HepG2 (cell line): ENCODE results near the gene TSPAN2. TPM values are rescaled to one million over a fixed set of nuclear protein-coding genes. Genes with fewer than 3 reads are reported as not detected.

Source experiments
- ATAC-seq: fragments of 200-7000 bp; cut with Tn5 transposase; 3 replicates; pipeline ENCODE4 v1.9.1; 2020; ENCODE audit warnings: mild to moderate bottlenecking, moderate library complexity
- BruUV-seq: library from RNA; stranded (reverse); fragments of 400-500 nt; replicated peaks from 2 replicates; lab custom pipeline; 2021; lab: Mats Ljungman, UMichigan
- CTCF ChIA-PET: fragments of 300-600 bp; formaldehyde crosslinking; extraction: SDS; loops from one replicate; lab custom pipeline; 2021; ENCODE audit warnings: low total read pairs, inconsistent platforms, low intra/inter-chr PET ratio; lab: Yijun Ruan, JAX
- POLR2A ChIA-PET: fragments of 350-600 bp; sonication (Branson Sonifier 250); formaldehyde crosslinking; loops from one replicate; lab custom pipeline; 2020; ENCODE audit warnings: antibody characterized with exemption, inconsistent platforms; lab: Yijun Ruan, JAX
- DNase-seq: peaks from one replicate; pipeline ENCODE4 v3.0.0-alpha.2; 2015; ENCODE audit warnings: low spot score
- FAIRE-seq: peaks from 3 replicates; lab custom pipeline; 2011; peaks lifted over from hg19 to GRCh38; lab: Jason Lieb, UNC
- H2AFZ ChIP-seq: one replicate; pipeline ENCODE4 v1.6.1; 2011; ENCODE audit warnings: low read length, inconsistent platforms
- H3K27ac ChIP-seq: fragments of 300-600 bp; 3 replicates; pipeline ENCODE4 v1.8.0; 2011; ENCODE audit warnings: mixed run types, mild to moderate bottlenecking, mixed read lengths, low read length, inconsistent platforms; ENCODE audit not compliant: insufficient read depth; ENCODE audit errors: extremely low read length
- H3K27me3 ChIP-seq, 2 experiments: fragments of 200-600 bp in 1 of 2; 2 replicates in 1 of 2; 3 replicates in 1 of 2; pipeline versions ENCODE4 v1.6.0 to v1.8.0; 2011; ENCODE audit warnings: low read length in 2 of 2, mild to moderate bottlenecking in 2 of 2, moderate library complexity in 2 of 2, inconsistent platforms in 1 of 2; ENCODE audit not compliant: insufficient read depth in 2 of 2, control insufficient read depth in 1 of 2
- H3K36me3 ChIP-seq, 2 experiments: fragments of 200-600 bp in 1 of 2; replicated peaks in 1 of 2; 2 replicates in 1 of 2; 3 replicates in 1 of 2; pipeline versions ENCODE4 v1.5.1 to v1.8.0; 2011; ENCODE audit warnings: low read length in 2 of 2, inconsistent platforms in 1 of 2; ENCODE audit not compliant: insufficient read depth in 2 of 2, control insufficient read depth in 1 of 2
- H3K4me1 ChIP-seq: 2 replicates; pipeline ENCODE4 v1.5.1; 2012; ENCODE audit warnings: low read length, inconsistent platforms; ENCODE audit not compliant: insufficient read depth
- H3K4me2 ChIP-seq: 2 replicates; pipeline ENCODE4 v1.6.0; 2011; ENCODE audit warnings: low read depth, low read length, inconsistent platforms
- H3K4me3 ChIP-seq, 3 experiments: fragments of 200-600 bp in 1 of 3; sonication (generic), shearing (Covaris generic) in 1 of 3; replicated peaks in 1 of 3; 2 replicates each; pipeline ENCODE4 v1.5.1; 2011 to 2016; ENCODE audit warnings: low read length in 3 of 3, inconsistent platforms in 2 of 3, low read depth in 2 of 3, mild to moderate bottlenecking in 2 of 3, control low read depth in 1 of 3, mixed read lengths in 1 of 3; ENCODE audit not compliant: insufficient read depth in 1 of 3
- H3K79me2 ChIP-seq: one replicate; pipeline ENCODE4 v1.6.1; 2011; ENCODE audit warnings: low read length, inconsistent platforms; ENCODE audit not compliant: insufficient read depth
- H3K9ac ChIP-seq: 2 replicates; pipeline ENCODE4 v1.6.0; 2011; ENCODE audit warnings: mild to moderate bottlenecking, low read depth, low read length, inconsistent platforms; ENCODE audit not compliant: insufficient read depth
- H3K9me3 ChIP-seq: 2 replicates; pipeline ENCODE4 v1.5.1; 2012; ENCODE audit warnings: mild to moderate bottlenecking, low read length
- H4K20me1 ChIP-seq: 2 replicates; pipeline ENCODE4 v1.6.0; 2011; ENCODE audit warnings: inconsistent platforms, mild to moderate bottlenecking, low read length, moderate library complexity; ENCODE audit not compliant: insufficient read depth
- ERF ChIP-seq: IDR thresholded peaks from 2 replicates; pipeline ENCODE4 v1.6.1; 2018; ENCODE audit warnings: missing biosample characterization, missing genetic modification reagents
- KLF9 ChIP-seq: IDR thresholded peaks from 2 replicates; pipeline ENCODE4 v1.6.1; 2016; ENCODE audit warnings: low read depth
- MLXIP ChIP-seq: sonication (generic); formaldehyde crosslinking; IDR thresholded peaks from 2 replicates; pipeline ENCODE4 v1.9.0; 2021; ENCODE audit warnings: missing genetic modification reagents, borderline replicate concordance
- NFIC ChIP-seq: IDR thresholded peaks from 2 replicates; pipeline ENCODE4 v1.6.1; 2012; ENCODE audit warnings: mild to moderate bottlenecking, low read length, inconsistent platforms
- PAWR ChIP-seq: sonication (generic); formaldehyde crosslinking; IDR thresholded peaks from 2 replicates; pipeline ENCODE4 v1.4.0; 2020; ENCODE audit warnings: missing genetic modification reagents, mild to moderate bottlenecking, borderline replicate concordance
- SNAPC4 ChIP-seq: sonication (generic); formaldehyde crosslinking; IDR thresholded peaks from 2 replicates; pipeline ENCODE4 v1.4.0; 2020; ENCODE audit warnings: mild to moderate bottlenecking, missing genetic modification reagents
- STAG1 ChIP-seq: sonication (generic); formaldehyde crosslinking; IDR thresholded peaks from 2 replicates; pipeline ENCODE4 v1.4.0; 2020; ENCODE audit warnings: missing genetic modification reagents
- TCF12 ChIP-seq, 2 experiments: fragments of 450-650 bp in 1 of 2; sonication (generic) in 1 of 2; formaldehyde crosslinking in 1 of 2; IDR thresholded peaks; 2 replicates each; pipeline versions ENCODE4 v1.6.1 to v1.8.0; 2017 to 2022; ENCODE audit warnings: antibody characterized with exemption in 1 of 2, mild to moderate bottlenecking in 1 of 2, missing genetic modification reagents in 1 of 2, moderate library complexity in 1 of 2
- ZNF276 ChIP-seq: sonication (generic); formaldehyde crosslinking; IDR thresholded peaks from 2 replicates; pipeline ENCODE4 v1.4.0; 2020; ENCODE audit warnings: mild to moderate bottlenecking, low read depth, missing genetic modification reagents
- ZNF607 ChIP-seq: sonication (generic); formaldehyde crosslinking; IDR thresholded peaks from 2 replicates; pipeline ENCODE4 v1.5.1; 2020; ENCODE audit warnings: missing genetic modification reagents, mild to moderate bottlenecking, borderline replicate concordance
- WGBS: methylation state at CpG from one replicate; pipeline ENCODE4 v1.1.6; 2017; ENCODE audit warnings: low lambda C conversion rate; 5-methylcytosine and 5-hydroxymethylcytosine counted together
- in situ Hi-C: cut with HindIII; loops from 2 replicates; pipeline ENCODE4 v1.10.0; 2017; ENCODE audit warnings: low pct_unique_long_range_greater_than_20kb; ENCODE audit not compliant: extremely low pct_ligation_motif_present
- intact Hi-C: fragments of 100-400 bp; cut with micrococcal nuclease; formaldehyde crosslinking; loops from one replicate; pipeline ENCODE4 v1.10.0; 2022; ENCODE audit not compliant: unreplicated experiment
- polyA plus RNA-seq, 8 experiments: library from polyadenylated mRNA; depleted of rRNA in 3 of 8; stranded (reverse) in 7 of 8; unstranded in 1 of 8; fragments of >200 nt; fragmentation: Illumina TruSeq in 4 of 8; extraction: Trizol in 4 of 8; gene quantifications; 2 replicates each; pipeline versions ENCODE4 v1.2.1 to v1.2.3, GENCODE V29; 2011 to 2016; ENCODE audit warnings: low read depth in 4 of 8, missing spikeins in 1 of 8, mixed read lengths in 1 of 8; ENCODE audit not compliant: insufficient read depth in 1 of 8
- total RNA-seq, 5 experiments: library from RNA; depleted of rRNA; stranded (reverse); fragments of >200 nt; fragmentation: Illumina TruSeq; extraction: Trizol; gene quantifications; 2 replicates each; pipeline ENCODE4 v1.2.3, GENCODE V29; 2016; ENCODE audit warnings: low read depth in 1 of 5

TSPAN2 gene
- total and polyA plus RNA-seq, 2 of the 13 experiments (the other 11 are each of a cell fraction or from before 2014, with no cell fraction given), result not detected

GRCh38 chr1:115088871-115089419, 358 bp downstream of the TSPAN2 start (continued):
- no peak for TF ChIP-seq MLXIP (CRISPR knock-in tag)
- no peak for TF ChIP-seq NFIC
- TF ChIP-seq TCF12 (IDR thresholded peaks at IDR 0.05), result no peak
- no peak for TF ChIP-seq TCF12 (CRISPR knock-in tag; IDR thresholded peaks at IDR 0.05)
- TF ChIP-seq, all 625 proteins: peak for 0

- intact Hi-C loops, result no loop called here
- ATAC-seq, result no peak
- TF ChIP-seq PAWR (CRISPR knock-in tag) (no peak), ERF (no peak), ZNF607 (no peak), SNAPC4 (CRISPR knock-in tag) (no peak), KLF9 (CRISPR knock-in tag) (no peak), ZNF276 (CRISPR knock-in tag) (no peak), STAG1 (CRISPR knock-in tag) (no peak)
These were observed 1.1 kb downstream of the TSPAN2 start for GRCh38 chr1:115088115-115088778.

More at GRCh38 chr1:115088115-115088778, 1.1 kb downstream of the TSPAN2 start:
- DNase-seq (no peak), FAIRE-seq (no peak)
- H3K9me3 ChIP-seq, result no peaks in the 10 kb centered on the region
- no peaks in the 10 kb centered on the region for H3K79me2 ChIP-seq
- no peaks in the 10 kb centered on the region for H3K36me3 ChIP-seq
- no peaks in the 10 kb centered on the region for H4K20me1 ChIP-seq
- H3K27ac ChIP-seq, result no peak overlapping the region
- H2AFZ ChIP-seq, result no peak overlapping the region
- POLR2A ChIA-PET, result no interaction called here
- no peak overlapping the region for H3K4me3 ChIP-seq
- no peaks in the 10 kb centered on the region for H3K4me1 ChIP-seq
- no TSS peak for BruUV-seq
- WGBS, result 24% methylated on average over 4 of the region's 5 CpGs
- H3K4me2 ChIP-seq, result no peak overlapping the region
- in situ Hi-C loops, result no loop called here
- CTCF ChIA-PET, result no interaction called here
- peaks cover 2 to 29% of the 10 kb centered on the region in 2 experiments; a peak in 4 of 5 replicates for H3K27me3 ChIP-seq
- H3K9ac ChIP-seq, result no peak overlapping the region
